GM21786 (cell line): Measurements from ENCODE around the gene MLH3.

ENCODE experiments used
- ATAC-seq: cut with Tn5 transposase; IDR thresholded peaks from one replicate; pipeline ENCODE4 v1.9.1; 2021; ENCODE audit not compliant: unreplicated experiment

The MLH3 gene

GRCh38 chr14:74973905-74974363, 77.3 kb downstream of the MLH3 start:
- ATAC-seq = no peak

- no peak for ATAC-seq
These were observed 78.1 kb downstream of the MLH3 start for GRCh38 chr14:74973003-74973653.

GRCh38 chr14:74968811-74969210, 82.5 kb downstream of the MLH3 start:
- no peak for ATAC-seq

- no peak for ATAC-seq
These were observed 85.6 kb downstream of the MLH3 start for GRCh38 chr14:74965486-74966153.

GRCh38 chr14:74964787-74965485, 86.3 kb downstream of the MLH3 start:
- no peak for ATAC-seq
